SU-DHL-6 (cell line): ENCODE measurements around the gene TTLL1.

Experiments
- H2AFZ ChIP-seq: fragments of 200-600 bp; sonication (generic); 2 replicates; pipeline ENCODE4 v1.6.1; 2014; ENCODE audit warnings: low read depth, mild to moderate bottlenecking, moderate library complexity, mixed read lengths, antibody characterized with exemption, low read length; ENCODE audit not compliant: severe bottlenecking
- H3F3A ChIP-seq: fragments of 200-600 bp; shearing (Covaris generic); 2 replicates; pipeline ENCODE4 v1.6.0; 2016; ENCODE audit warnings: antibody characterized with exemption, mild to moderate bottlenecking; ENCODE audit not compliant: insufficient read depth
- H3K27ac ChIP-seq: fragments of 200-600 bp; sonication (generic); 2 replicates; pipeline ENCODE4 v1.5.1; 2016; ENCODE audit warnings: low read depth, mild to moderate bottlenecking, low read length, moderate library complexity, mixed read lengths
- H3K27me3 ChIP-seq: fragments of 200-600 bp; sonication (generic), shearing (Covaris generic); 2 replicates; pipeline ENCODE4 v1.6.0; 2014; ENCODE audit warnings: mild to moderate bottlenecking, low read length
- H3K36me3 ChIP-seq: fragments of 200-600 bp; sonication (generic); 2 replicates; pipeline ENCODE4 v1.6.1; 2014; ENCODE audit warnings: mild to moderate bottlenecking, low read length, mixed read lengths
- H3K4me2 ChIP-seq: fragments of 300-600, 200-600 bp; shearing (Covaris generic), sonication (generic); 2 replicates; pipeline ENCODE4 v1.6.0; 2014; ENCODE audit warnings: low read length, low read depth, mild to moderate bottlenecking; ENCODE audit not compliant: poor library complexity, severe bottlenecking
- H3K4me3 ChIP-seq: fragments of 200-600 bp; sonication (generic); 2 replicates; pipeline ENCODE4 v1.5.1; 2014; ENCODE audit warnings: antibody characterized with exemption, low read length, mild to moderate bottlenecking, mixed read lengths; ENCODE audit not compliant: insufficient read depth, poor library complexity, severe bottlenecking
- H3K79me2 ChIP-seq: fragments of 200-600 bp; sonication (generic); 2 replicates; pipeline ENCODE4 v1.6.1; 2014; ENCODE audit warnings: mild to moderate bottlenecking, low read length, moderate library complexity; ENCODE audit not compliant: insufficient read depth
- H3K9ac ChIP-seq: fragments of 200-600 bp; sonication (generic); 2 replicates; pipeline ENCODE4 v1.7.0; 2014; ENCODE audit warnings: mild to moderate bottlenecking, low read length
- H3K9me2 ChIP-seq: fragments of 200-600 bp; sonication (generic); replicated peaks from 2 replicates; pipeline ENCODE4 v1.6.1; 2014; ENCODE audit warnings: low read length; ENCODE audit not compliant: insufficient read depth
- H3K9me3 ChIP-seq: fragments of 200-600 bp; sonication (generic); 2 replicates; pipeline ENCODE4 v1.6.1; 2014; ENCODE audit warnings: low read length, mixed read lengths; ENCODE audit not compliant: insufficient read depth
- H4K20me1 ChIP-seq: fragments of 200-600 bp; sonication (generic); 2 replicates; pipeline ENCODE4 v1.6.1; 2014; ENCODE audit warnings: low read depth, mild to moderate bottlenecking, antibody characterized with exemption, low read length, moderate library complexity, mixed read lengths
- CTCF ChIP-seq: fragments of 200-600 bp; sonication (generic); IDR thresholded peaks from one replicate; pipeline ENCODE4 v1.5.1; 2017; ENCODE audit warnings: antibody characterized with exemption, mild to moderate bottlenecking, low read length, moderate library complexity; ENCODE audit not compliant: insufficient read depth, poor library complexity, severe bottlenecking
- EZH2phosphoT487 ChIP-seq: fragments of 200-600 bp; sonication (generic), shearing (Covaris generic); conservative IDR thresholded peaks from 2 replicates; pipeline ENCODE4 v1.6.1; 2018; ENCODE audit warnings: mild to moderate bottlenecking, antibody characterized with exemption, low read length, moderate library complexity, mixed read lengths

TTLL1 gene

GRCh38 chr22:43014869-43015676 is 74.1 kb downstream of the TTLL1 start, which contains the start of gene PACSIN2:
Gene PACSIN2, minus strand, starts transcription at chr22:43015149. Its CDS starts 103,069 bp downstream, at chr22:42912080.
- Histone ChIP-seq H3K36me3 (no peaks in the 10 kb centered on the region), H3K9ac (peak within 1 kb of the TSS; percentile 61), H3K27ac (no peak within 1 kb of the TSS), H3K4me2 (peak within 1 kb of the TSS; percentile 98), H3K9me2 (no peaks in the 10 kb centered on the region), H2AFZ (peak within 1 kb of the TSS; percentile 100), H3K4me3 (peak within 1 kb of the TSS; percentile 67), H3K9me3 (no peaks in the 10 kb centered on the region), H3K79me2 (peaks cover 29% of the 10 kb centered on the region), H3K27me3 (no peaks in the 10 kb centered on the region), H3F3A (no peaks in the 10 kb centered on the region), H4K20me1 (0 out of 2 replicates have a peak, but pooled peaks cover 5% of the 10 kb centered on the region)
- TF ChIP-seq CTCF (no peak), EZH2phosphoT487 (no peak)

- Histone ChIP-seq H3K9me3 (no peaks in the 10 kb centered on the region), H3K79me2 (peaks cover 35% of the 10 kb centered on the region), H3K36me3 (no peaks in the 10 kb centered on the region), H3K27ac (no peak overlapping the region), H3K9me2 (no peaks in the 10 kb centered on the region), H3K4me3 (peak overlapping the region; percentile 67), H3K27me3 (no peaks in the 10 kb centered on the region), H2AFZ (peak overlapping the region; percentile 55), H4K20me1 (0 out of 2 replicates have a peak, but pooled peaks cover 5% of the 10 kb centered on the region), H3K4me2 (peak overlapping the region; percentile 61), H3K9ac (peak overlapping the region; percentile 61), H3F3A (no peaks in the 10 kb centered on the region)
- TF ChIP-seq CTCF (no peak), EZH2phosphoT487 (no peak)
Measured at GRCh38 chr22:43014316-43014868, 74.8 kb downstream of the TTLL1 start.

- Histone ChIP-seq H3K27ac (no peak overlapping the region), H3F3A (no peaks in the 10 kb centered on the region), H3K9me3 (no peaks in the 10 kb centered on the region), H3K4me3 (peak overlapping the region; percentile 67), H3K79me2 (peaks cover 43% of the 10 kb centered on the region), H2AFZ (no peak overlapping the region), H3K27me3 (no peaks in the 10 kb centered on the region), H3K9me2 (no peaks in the 10 kb centered on the region), H3K9ac (peak overlapping the region; percentile 61), H4K20me1 (0 out of 2 replicates have a peak, but pooled peaks cover 5% of the 10 kb centered on the region), H3K36me3 (no peaks in the 10 kb centered on the region), H3K4me2 (peak overlapping the region; percentile 61)
- TF ChIP-seq CTCF = no peak
- no peak for TF ChIP-seq EZH2phosphoT487
Measured at GRCh38 chr22:43013355-43014315, 75.6 kb downstream of the TTLL1 start.
